Stimulated activated CD8-positive, alpha-beta memory T cell treated with anti-CD3 and anti-CD28 coated beads, Interleukin-2, amount 100 ng/mL, for 1 hour (primary cell): ENCODE results near the gene MYLIP.

Experiments used
- DNase-seq, 2 donors: peaks; one replicate each; pipeline ENCODE4 v3.0.0-alpha.2; 2020; ENCODE audit warnings: low read depth in 2 of 2

MYLIP gene

GRCh38 chr6:16139556-16139955 is 10.7 kb downstream of the MYLIP start:
- no peak for DNase-seq

- DNase-seq: no peak
Observed at GRCh38 chr6:16140607-16141006, 11.7 kb downstream of the MYLIP start.

GRCh38 chr6:16141514-16141913 is 12.6 kb downstream of the MYLIP start:
- DNase-seq: no peak

GRCh38 chr6:16145038-16145437 is 16.2 kb downstream of the MYLIP start:
- DNase-seq: no peak

GRCh38 chr6:16146028-16146427 is 17.1 kb downstream of the MYLIP start:
- DNase-seq: no peak

- DNase-seq: no peak
Observed at GRCh38 chr6:16146527-16146955, 17.7 kb downstream of the MYLIP start.

GRCh38 chr6:16148498-16148897 is 19.6 kb downstream of the MYLIP start:
- DNase-seq: no peak

- DNase-seq: no peak
Observed at GRCh38 chr6:16149305-16149704, 20.4 kb downstream of the MYLIP start.

GRCh38 chr6:16150098-16150497 is 21.2 kb downstream of the MYLIP start:
- no peak for DNase-seq

GRCh38 chr6:16153211-16153820 is 24.4 kb downstream of the MYLIP start:
- no peak for DNase-seq

GRCh38 chr6:16154904-16155303 is 26.0 kb downstream of the MYLIP start:
- DNase-seq: no peak

- no peak for DNase-seq
Observed at GRCh38 chr6:16157492-16157891, 28.6 kb downstream of the MYLIP start.

- no peak for DNase-seq
Observed at GRCh38 chr6:16157909-16158308, 29.0 kb downstream of the MYLIP start.

- no peak for DNase-seq
Observed at GRCh38 chr6:16158943-16159557, 30.2 kb downstream of the MYLIP start.

- no peak for DNase-seq
Observed at GRCh38 chr6:16160794-16161193, 31.9 kb downstream of the MYLIP start.

- DNase-seq: no peak
Observed at GRCh38 chr6:16162003-16162402, 33.1 kb downstream of the MYLIP start.

- no peak for DNase-seq
Observed at GRCh38 chr6:16163066-16163465, 34.2 kb downstream of the MYLIP start.

GRCh38 chr6:16163535-16164300 is 34.8 kb downstream of the MYLIP start:
- DNase-seq: no peak

GRCh38 chr6:16165641-16166040 is 36.8 kb downstream of the MYLIP start:
- DNase-seq: no peak

GRCh38 chr6:16166871-16167608 is 38.2 kb downstream of the MYLIP start:
- no peak for DNase-seq

GRCh38 chr6:16168121-16168520 is 39.2 kb downstream of the MYLIP start:
- DNase-seq: peak in 1 of 2 donors; percentile 17

- DNase-seq: no peak
Observed at GRCh38 chr6:16168858-16169257, 40.0 kb downstream of the MYLIP start.
